ENCODE results near the gene GRM2.

Gene GRM2

GRCh38 chr3:51706021-51706485 is 815 bp upstream of the GRM2 start:
- no peak for DNase-seq

GRCh38 chr3:51708216-51708845 is 1.5 kb downstream of the GRM2 start:
- no peak for DNase-seq

- DNase-seq = no peak
These were observed 2.1 kb downstream of the GRM2 start for GRCh38 chr3:51709004-51709420.

GRCh38 chr3:51709675-51710074 is 2.8 kb downstream of the GRM2 start:
- DNase-seq = no peak

GRCh38 chr3:51710631-51711351 is 3.9 kb downstream of the GRM2 start:
- DNase-seq = no peak

- no peak for DNase-seq
These were observed 4.6 kb downstream of the GRM2 start for GRCh38 chr3:51711352-51712037.

GRCh38 chr3:51712038-51712420 is 5.2 kb downstream of the GRM2 start:
- DNase-seq = no peak

GRCh38 chr3:51712511-51712931 is 5.7 kb downstream of the GRM2 start:
- DNase-seq = no peak

GRCh38 chr3:51712963-51713362 is 6.1 kb downstream of the GRM2 start:
- DNase-seq = no peak

- DNase-seq = no peak
These were observed 8.5 kb downstream of the GRM2 start for GRCh38 chr3:51715231-51715976.

- DNase-seq = no peak
These were observed 9.1 kb downstream of the GRM2 start for GRCh38 chr3:51715977-51716294.

GRCh38 chr3:51716805-51717204 is 9.9 kb downstream of the GRM2 start:
- no peak for DNase-seq

- DNase-seq = no peak
These were observed 10.6 kb downstream of the GRM2 start for GRCh38 chr3:51717446-51717845.

- no peak for DNase-seq
These were observed 11.1 kb downstream of the GRM2 start for GRCh38 chr3:51717947-51718346.

- DNase-seq = peak; percentile 6
These were observed 11.9 kb downstream of the GRM2 start for GRCh38 chr3:51718547-51719409.

- DNase-seq = no peak
These were observed 12.7 kb downstream of the GRM2 start for GRCh38 chr3:51719410-51720025.

- no peak for DNase-seq
These were observed 13.6 kb downstream of the GRM2 start for GRCh38 chr3:51720292-51721061.

GRCh38 chr3:51721062-51721745 is 14.3 kb downstream of the GRM2 start:
- no peak for DNase-seq

GRCh38 chr3:51722362-51722761 is 15.5 kb downstream of the GRM2 start:
- no peak for DNase-seq

- no peak for DNase-seq
These were observed 20.6 kb downstream of the GRM2 start for GRCh38 chr3:51727500-51727899.

Measured in fibroblast of upper back skin (primary cell).